ENCODE measurements around the gene C11orf54. TPM values are rescaled to one million over a fixed set of nuclear protein-coding genes. Genes with fewer than 3 reads are reported as not detected.
"Not testable (repeated sequence)": the region's sequence is repeated elsewhere in the genome, so short reads cannot be mapped to it uniquely, and the experiment has no call there.

Gene C11orf54
- polyA plus RNA-seq, 1 donor: 142 TPM

DNA sequence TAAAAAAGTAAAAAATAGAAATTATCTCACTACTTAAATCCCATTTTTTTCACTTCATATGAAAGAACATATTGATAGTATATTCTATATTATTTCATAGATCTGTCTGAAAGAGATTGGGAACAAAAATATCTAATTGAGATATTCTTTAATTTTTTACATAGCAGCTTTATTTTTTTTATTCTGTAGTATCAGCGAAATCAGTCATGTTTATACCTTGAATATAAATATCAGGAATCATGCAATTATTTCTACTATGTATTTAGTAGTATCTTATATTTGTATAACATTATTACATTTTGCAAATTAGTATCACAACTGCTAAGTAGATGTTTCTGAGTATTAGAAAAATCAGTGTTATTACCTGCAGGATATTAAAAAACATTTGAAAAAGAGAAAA, 20.4 kb downstream of the C11orf54 start:
- DNase-seq: no peak

DNA sequence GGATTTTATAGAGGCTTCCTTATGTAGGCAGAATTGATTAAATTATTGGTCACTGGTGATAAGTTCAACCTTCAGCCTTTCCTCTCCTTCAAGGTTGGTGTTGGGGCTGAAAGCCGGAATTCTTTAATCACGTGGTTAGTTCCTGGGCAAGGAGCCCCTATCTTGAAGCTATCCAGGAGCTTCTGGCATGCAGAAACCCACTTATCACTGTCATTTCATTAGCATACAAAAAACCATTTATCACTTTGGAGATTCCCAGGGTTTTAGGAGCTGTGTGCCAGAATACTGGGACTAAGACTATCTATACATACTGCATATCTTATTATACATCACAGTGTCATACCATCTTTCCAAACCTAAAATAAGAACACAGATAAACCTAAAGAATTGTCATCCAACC, 24.1 kb downstream of the C11orf54 start:
- no peak for DNase-seq

DNA sequence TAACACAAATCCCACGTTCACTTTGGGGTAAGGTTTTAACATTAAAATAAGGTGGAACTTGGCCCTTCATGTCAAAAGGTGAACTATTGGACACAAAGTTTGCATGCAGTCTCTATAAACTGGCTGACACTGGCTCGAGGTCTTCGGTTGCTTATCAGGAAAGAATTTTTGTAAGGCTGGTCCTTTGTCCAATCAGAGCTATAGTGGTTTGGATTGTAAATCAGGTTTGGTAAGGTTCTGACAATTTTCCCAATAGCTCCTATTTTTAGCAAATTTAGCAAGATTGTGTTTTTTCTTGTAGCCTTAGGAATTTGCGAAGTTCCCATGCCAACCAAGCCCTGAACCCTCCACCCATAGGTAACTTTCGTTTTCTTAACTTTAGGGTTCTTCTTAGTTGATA, 25.0 kb downstream of the C11orf54 start:
- DNase-seq: no peak

DNA sequence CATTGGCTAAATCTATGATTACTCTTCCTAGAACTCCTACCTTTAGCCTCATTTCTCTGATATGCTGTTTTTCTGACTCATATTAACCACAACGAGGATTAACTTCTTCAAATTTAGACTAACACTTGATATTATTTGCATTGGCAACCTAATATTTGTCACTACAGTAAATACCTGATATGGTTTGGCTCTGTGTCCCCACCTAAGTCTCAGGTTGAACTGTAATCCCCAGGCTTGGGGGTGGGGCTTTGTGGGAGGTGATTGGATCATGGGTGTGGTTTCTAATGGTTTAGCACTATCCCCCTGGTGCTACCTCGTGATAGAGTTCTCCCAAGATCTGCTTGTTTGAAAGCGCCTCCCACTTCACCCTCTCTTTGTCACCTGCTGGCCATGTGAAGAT, 25.5 kb downstream of the C11orf54 start:
- no peak for DNase-seq

DNA sequence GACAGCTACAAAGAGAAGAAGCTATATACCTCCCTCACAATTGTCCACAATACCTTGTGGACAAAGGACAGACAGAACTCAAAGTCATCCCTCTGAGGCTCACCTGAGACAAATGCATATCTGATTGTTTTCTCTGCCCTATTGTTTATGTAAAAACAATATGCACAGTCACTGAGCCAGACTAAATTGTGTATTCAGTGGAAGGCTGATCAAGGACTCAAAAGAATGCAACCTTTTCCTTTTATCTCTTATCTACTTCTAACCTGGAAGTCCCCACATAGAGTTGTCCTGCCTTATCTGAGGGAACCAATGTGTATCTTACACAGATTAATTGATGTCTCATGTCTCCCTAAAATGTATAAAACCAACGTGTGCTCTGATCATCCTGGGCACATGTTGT, 28.7 kb downstream of the C11orf54 start:
- DNase-seq: no peak

DNA sequence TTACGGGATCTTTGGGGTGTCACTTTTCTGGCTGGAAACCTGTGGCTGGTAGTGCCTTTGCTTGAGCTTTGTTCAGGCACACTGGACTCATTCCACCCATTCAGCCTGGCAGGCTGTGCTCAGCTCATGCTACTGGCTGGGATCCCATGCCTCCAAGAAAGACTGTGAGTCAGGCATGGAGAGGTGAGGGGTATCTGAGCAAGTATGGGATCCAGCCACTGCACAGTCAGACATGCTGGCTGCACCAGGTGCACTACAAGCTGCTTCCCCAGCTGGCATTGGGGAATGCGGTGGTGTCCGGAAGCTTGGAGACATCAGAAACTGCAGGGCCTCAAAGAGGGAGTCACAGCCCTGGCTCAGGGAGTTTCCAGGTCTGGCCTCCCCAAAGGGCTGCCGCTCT, 30.7 kb downstream of the C11orf54 start:
- DNase-seq: no peak

DNA sequence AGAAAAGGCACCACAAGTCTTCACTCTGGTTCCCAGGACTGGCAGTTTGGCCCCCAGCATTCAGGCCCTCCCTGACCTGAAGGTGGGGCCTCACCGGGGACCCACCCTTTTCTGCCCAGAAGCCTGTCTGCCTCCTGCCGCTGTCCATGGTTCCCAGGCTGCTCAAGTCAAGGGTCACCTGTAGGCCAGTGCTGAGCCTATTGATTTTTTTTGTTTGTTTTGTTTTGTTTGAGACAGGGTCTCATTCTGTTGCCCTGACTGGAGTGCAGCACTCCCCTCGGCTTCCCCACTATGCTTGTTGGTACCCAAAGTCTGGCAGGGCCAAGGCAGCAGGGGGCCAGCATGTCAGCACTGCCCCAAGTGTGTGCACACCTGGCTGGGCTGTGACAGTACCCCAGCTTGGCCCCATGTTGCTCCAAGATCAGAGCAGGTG, 31.6 kb downstream of the C11orf54 start:
- no peak for DNase-seq

DNA sequence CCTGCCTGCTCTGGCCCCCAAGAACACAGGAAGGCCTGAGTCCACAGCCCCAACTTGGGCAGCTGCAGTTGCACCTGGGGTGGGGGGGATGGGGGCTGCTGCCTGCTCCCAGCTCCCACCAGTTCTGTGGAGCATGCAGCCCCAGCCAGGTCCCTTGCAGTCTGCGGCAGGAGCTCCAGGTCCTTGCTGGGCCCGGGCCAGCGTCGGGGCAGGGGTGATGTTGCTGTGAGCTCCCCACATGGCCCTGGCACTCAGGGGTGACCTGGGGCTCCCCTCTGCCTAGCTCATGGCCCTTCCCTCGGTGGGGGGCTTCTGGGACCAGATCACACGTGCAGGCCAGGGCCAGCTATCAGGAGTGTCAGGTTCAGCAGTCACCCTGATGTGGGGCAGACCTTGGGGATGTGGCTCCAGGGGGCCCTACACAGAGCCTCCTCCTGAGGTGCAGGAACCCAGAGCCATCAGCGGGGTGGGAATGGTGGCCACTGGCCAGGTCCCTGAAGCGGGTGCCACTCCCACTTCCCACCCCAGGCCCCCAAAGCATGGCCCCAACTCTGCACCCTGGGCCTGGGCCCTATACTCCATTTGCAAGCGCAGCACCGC, 32.2 kb downstream of the C11orf54 start:
- no peak for DNase-seq

DNA sequence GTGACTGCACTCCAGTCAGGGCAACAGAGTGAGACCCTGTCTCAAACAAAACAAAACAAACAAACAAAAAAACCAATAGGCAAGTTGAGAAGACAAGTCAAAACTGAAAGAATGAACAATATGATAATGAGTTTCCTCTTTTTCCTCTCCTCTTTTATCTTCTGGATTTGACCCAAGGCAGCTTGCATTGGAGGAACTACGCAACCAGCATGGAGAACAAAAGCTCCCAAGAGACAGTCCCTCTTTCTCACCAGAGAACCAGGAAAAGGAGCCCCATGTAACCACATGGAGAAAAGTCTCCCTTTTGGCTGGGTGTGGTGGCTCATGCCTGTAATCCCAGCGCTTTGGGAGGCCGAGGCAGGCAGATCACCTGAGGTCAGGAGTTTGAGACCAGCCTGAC, 33.1 kb downstream of the C11orf54 start:
- not testable (repeated sequence) for DNase-seq

DNA sequence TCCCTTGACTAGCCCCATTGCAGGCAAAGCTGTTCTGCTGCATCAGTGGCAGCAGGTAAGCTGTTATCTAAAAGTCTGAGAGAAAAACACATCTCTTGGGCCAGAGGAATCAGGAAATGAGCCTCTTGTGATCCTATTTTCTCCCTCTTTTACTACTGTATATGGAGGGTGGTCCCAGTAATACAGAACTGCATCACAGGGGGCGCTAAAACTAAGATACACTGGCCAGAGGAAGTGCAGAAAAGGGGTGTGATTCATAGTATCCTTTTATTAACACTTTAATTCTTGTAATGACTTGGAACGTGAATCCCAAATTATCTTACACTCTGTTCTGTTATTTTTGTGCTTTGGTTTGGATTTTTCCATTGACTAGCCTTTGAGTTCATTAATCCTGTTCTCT, 33.8 kb downstream of the C11orf54 start:
- DNase-seq: no peak

DNA sequence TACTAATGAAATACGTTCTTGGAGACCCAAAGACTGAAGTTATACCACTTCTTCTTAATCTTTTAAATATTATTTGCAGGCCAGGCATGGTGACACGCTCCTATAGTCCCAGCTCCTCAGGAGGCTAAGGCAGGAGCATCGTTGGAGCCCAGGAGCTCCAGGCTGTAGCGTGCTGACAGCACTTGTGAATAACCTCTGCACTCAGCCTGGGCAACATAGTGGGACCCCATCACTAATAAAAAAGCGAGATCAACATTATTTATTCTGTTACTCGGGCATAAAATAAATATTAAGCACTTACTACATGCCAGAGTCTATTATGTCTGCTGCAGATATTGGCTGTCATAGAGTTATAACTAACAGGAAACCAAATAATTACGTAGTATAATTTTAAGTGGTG, 41.9 kb downstream of the C11orf54 start:
- no peak for DNase-seq

DNA sequence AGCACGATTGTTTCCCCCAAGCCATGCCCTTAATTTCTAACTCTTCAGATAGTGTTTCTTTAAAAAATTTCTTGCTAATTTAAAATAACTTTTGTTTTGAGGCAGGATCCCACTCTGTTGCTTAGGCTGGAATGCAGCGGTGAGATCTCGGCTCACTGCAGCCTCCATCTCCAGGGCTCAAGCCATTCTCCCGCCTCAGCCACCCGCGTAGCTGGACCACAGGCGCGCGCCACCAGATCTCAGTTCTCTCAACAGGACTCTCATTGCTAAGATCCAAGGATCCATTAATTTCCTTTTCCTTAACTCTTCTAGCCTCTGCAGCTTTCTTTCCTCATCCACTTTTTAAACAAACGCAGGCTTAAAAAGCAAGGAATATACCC, 42.3 kb downstream of the C11orf54 start:
- DNase-seq: no peak

DNA sequence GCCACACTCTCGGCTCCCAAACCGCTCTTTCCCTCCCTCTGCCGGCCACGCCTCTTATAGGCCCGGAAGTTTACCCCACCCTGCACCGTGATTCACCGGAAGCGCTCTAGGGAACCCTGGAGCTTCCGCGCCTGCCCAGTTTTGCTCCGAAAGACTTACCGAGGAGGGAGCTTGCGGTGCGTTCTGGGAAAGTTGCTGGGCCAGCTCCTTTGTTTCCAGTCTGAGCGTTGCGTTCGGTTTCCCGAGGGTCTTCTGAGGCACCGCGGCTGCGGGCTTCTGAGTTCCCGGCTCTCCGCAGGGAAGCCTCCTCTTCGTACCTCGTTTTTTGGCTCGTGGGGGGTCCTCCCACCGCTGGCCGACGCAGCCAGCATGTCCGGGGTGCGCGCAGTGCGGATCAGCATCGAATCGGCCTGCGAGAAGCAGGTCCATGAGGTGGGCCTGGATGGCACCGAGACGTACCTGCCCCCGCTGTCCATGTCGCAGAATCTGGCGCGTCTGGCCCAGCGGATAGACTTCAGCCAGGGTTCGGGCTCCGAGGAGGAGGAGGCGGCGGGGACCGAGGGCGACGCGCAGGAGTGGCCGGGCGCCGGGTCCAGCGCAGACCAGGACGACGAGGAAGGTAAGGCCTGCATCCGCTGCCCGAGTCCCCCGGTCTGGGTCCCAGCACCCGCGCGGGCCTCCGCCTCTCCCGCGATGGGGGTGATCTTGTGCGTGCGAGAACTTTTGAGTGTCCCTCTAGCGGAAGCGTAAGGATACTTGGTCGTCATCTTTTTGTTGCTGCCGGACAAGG, 42.9 kb downstream of the C11orf54 start, which contains the start of gene MED17:
MED17 (plus strand) TSS at position 138 of the 790 bp plus-strand sequence; CDS start at position 370, 232 bp downstream.
- peak; percentile 96 for DNase-seq

DNA sequence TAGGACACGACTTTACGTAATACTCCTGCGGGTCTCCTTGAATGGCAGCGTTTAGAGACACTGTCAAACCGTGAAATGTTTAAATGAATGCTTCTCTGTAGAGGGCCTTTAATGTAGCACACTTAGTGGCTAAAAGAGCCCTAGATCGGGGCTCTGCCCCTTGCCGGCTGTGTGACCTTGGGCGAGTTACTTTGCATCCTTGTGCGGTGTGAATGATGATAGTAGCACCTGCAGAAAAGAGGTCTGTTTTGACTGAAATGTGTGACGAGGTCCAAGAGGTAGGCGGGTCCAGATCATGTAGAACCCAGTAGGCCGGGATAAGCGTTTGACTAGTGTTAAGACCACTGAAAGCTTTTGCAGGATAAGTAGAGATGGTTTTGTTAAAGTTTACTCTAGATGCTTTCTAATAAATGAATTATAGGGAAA, 43.5 kb downstream of the C11orf54 start:
- no peak for DNase-seq

DNA sequence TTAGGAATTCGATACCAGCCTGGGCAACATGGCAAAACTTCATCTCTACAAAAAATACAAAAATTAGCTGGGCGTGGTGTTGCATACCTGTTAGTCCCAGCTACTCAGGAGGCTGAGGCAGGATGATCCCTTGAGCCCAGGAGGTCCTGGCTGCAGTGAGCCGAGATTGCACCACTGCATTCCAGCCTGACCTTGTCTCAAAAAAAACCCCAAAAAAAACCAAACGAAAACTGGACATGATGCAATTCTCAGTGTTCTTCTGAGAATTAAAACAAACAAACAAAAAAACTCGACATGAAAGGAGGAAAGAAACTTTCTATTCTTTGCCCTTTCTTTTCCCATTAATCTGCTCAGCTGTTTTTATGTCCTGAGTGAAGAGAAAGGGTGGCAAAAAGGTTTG, 50.0 kb downstream of the C11orf54 start:
- DNase-seq: no peak

DNA sequence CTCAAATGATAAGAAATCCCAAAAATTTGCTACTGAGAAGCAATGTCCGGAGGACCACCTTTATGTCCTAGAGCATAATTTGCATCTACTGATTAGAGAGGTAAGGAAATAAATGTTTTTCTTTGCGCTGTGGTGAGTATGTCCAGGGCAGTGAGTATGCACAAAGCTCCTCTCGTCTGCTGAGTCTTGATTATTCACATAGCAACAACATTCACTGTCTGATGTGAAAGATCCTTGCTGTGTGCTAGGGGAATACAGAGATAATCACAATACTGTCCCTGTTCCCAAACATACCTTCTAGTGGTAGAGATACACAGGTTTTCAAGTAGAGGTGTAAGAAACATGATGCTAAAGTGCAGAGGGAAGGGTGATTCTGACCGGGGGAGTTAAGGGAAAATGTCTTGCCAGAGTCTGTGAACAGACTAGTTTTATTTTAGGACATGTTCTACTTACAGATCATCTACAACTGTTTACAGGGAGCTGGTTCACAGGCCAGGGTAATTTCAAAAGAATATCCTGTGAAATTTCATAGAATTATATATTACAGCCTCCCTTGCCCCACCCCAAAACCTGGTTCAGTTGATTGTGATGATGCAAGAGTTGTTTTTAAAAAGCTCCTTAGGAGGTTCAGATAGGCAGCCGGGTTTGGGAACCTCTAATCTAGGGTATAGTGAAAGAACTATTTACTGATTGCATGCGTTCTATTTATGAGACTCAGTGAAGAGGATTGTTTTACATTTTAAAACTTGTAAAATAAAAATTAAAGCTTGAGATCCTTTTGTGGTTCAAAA, 55.2 kb downstream of the C11orf54 start:
- no peak for DNase-seq

DNA sequence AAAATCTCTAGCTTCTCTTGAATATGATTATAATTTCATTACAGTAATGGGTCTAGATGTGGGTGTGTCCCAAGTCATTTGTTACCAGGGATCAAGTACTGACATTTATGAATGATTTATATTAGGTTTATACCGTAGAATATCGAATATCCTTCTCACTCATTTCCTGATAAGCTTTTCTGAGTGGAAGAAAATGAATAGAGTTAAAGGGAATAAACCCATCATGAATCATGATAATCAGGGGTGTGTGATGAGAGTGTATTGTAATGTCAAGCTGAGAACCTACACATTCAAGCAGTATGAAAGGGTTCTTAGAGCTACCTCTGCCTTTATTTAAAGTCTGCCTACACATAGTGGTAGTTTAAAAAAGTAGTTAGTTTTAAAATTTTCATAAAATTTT, 59.9 kb downstream of the C11orf54 start:
- no peak for DNase-seq

DNA sequence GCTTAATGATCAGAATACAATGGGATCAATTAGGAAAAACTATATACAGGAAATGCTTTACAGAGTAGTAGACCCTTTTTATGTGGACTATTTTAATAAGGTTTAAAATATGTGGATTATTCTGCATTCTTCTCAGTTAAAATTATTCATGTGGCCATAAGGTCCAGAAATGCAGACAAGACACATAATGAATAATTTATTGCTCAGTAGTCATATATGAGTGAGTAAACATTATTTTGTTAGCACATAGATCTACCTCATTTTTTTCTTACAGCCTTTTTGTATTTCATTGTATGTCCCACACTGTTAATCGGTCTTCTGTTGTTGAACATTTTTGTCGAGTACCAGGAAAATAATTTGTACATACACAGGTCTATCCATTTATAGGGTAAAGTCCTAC, 63.4 kb downstream of the C11orf54 start:
- no peak for DNase-seq

DNA sequence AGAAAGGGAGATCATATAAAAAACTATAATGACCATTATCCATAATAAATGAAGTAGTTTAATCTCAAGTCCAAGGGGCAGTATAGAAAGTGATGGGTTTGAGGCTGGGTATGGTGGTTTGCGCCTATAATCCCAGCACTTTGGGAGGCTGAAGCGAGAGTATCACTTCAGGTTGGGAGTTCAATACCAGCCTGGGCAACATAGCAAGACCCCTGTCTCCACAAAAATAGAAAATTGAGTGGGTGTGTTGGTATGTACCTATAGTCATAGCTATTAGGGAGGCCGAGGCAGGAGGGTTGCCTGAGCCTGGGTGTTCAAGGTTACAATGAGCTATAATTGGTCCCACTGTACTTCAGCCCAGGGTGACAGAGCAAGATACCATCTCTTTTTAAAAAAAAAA, 66.5 kb downstream of the C11orf54 start:
- no peak for DNase-seq

DNA sequence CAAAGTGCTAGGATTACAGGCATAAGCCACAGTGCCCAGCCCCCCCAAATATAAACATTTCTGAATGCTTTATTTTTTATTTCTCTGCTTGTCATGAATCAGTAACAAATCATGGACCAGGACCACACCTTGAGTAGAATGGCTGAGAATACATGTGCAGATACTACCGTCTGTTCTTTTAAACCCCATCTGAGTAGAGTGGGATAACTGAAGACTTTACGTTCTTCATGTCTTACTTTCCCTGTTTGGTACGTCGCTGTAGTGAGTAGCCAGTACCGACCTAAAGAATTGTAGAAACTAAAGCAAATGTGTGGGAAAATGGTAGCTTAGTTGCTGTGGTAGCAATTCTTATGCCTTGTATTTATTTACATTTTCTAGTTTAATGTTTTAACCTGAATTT, 72.5 kb downstream of the C11orf54 start:
- DNase-seq: no peak
